ENCODE measurements around the gene DDX31. TPM values are rescaled to one million over a fixed set of nuclear protein-coding genes. Genes with fewer than 3 reads are reported as not detected.

DDX31 gene
- total RNA-seq, 1 experiment from 2014 or later = 26.2 TPM

GRCh38 chr9:132584601-132585560 is 84.9 kb downstream of the DDX31 start (continued):
- TF ChIP-seq PRDM15 (CRISPR knock-in tag; IDR thresholded peaks at IDR 0.05) = no peak
- TF ChIP-seq NR2C2 (CRISPR knock-in tag; IDR thresholded peaks at IDR 0.05) = no peak
- TF ChIP-seq HMGXB4 (CRISPR knock-in tag; IDR thresholded peaks at IDR 0.05) = no peak
- TF ChIP-seq ERG (CRISPR knock-in tag; IDR thresholded peaks at IDR 0.05) = no peak
- no peak for TF ChIP-seq ZBTB21 (CRISPR knock-in tag; IDR thresholded peaks at IDR 0.05; ENCODE audit: borderline replicate concordance)
- no peak for TF ChIP-seq JAZF1 (CRISPR knock-in tag; IDR thresholded peaks at IDR 0.05)
- no peak for TF ChIP-seq KAT7 (CRISPR knock-in tag; IDR thresholded peaks at IDR 0.05; ENCODE audit: borderline replicate concordance)
- no peak for TF ChIP-seq FOXK1 (CRISPR knock-in tag; IDR thresholded peaks at IDR 0.05)
- TF ChIP-seq ZNF263 (CRISPR knock-in tag; IDR thresholded peaks at IDR 0.05; ENCODE audit: low read depth) = no peak
- no peak for TF ChIP-seq CREB1 (CRISPR knock-in tag; IDR thresholded peaks at IDR 0.05)
- TF ChIP-seq USF1 (CRISPR knock-in tag; IDR thresholded peaks at IDR 0.05) = no peak
- no peak for TF ChIP-seq OVOL2 (CRISPR knock-in tag; IDR thresholded peaks at IDR 0.05; ENCODE audit: borderline replicate concordance)

- Mint-ChIP-seq H3K27ac (no peak overlapping the region), H3K4me1 (peaks cover 54% of the 10 kb centered on the region), H3K4me3 (no peak overlapping the region)
- TF ChIP-seq ZNF416 (CRISPR knock-in tag; IDR thresholded peaks at IDR 0.05) (no peak), ZSCAN18 (CRISPR knock-in tag; IDR thresholded peaks at IDR 0.05) (no peak), IRF1 (CRISPR knock-in tag; IDR thresholded peaks at IDR 0.05) (no peak), SOX15 (CRISPR knock-in tag; IDR thresholded peaks at IDR 0.05) (no peak), OVOL2 (CRISPR knock-in tag; IDR thresholded peaks at IDR 0.05; ENCODE audit: borderline replicate concordance) (no peak), ZNF396 (CRISPR knock-in tag; IDR thresholded peaks at IDR 0.05; ENCODE audit: borderline replicate concordance) (no peak), ZMAT4 (CRISPR knock-in tag; IDR thresholded peaks at IDR 0.05) (no peak), ZNF121 (CRISPR knock-in tag; IDR thresholded peaks at IDR 0.05) (no peak), CREB1 (CRISPR knock-in tag; IDR thresholded peaks at IDR 0.05) (no peak), PRRX2 (CRISPR knock-in tag; IDR thresholded peaks at IDR 0.05) (no peak), GRHL2 (CRISPR knock-in tag; IDR thresholded peaks at IDR 0.05; ENCODE audit: insufficient replicate concordance, severe bottlenecking) (no peak), ZNF423 (CRISPR knock-in tag; IDR thresholded peaks at IDR 0.05) (no peak), ZNF263 (CRISPR knock-in tag; IDR thresholded peaks at IDR 0.05; ENCODE audit: low read depth) (no peak), USF2 (CRISPR knock-in tag; IDR thresholded peaks at IDR 0.05) (no peak)
Observed at GRCh38 chr9:132583584-132584304, 86.0 kb downstream of the DDX31 start.

More at GRCh38 chr9:132583584-132584304, 86.0 kb downstream of the DDX31 start:
- H3K27me3 Mint-ChIP-seq (ENCODE audit: low read depth) = peaks cover 99% of the 10 kb centered on the region
- CTCF ChIA-PET = no interaction called here
- no peak for DNase-seq (ENCODE audit: low spot score)
- no peaks in the 10 kb centered on the region for H3K36me3 Mint-ChIP-seq
- ATAC-seq = no peak
- POLR2A ChIA-PET = no interaction called here
- no peaks in the 10 kb centered on the region for H3K9me3 Mint-ChIP-seq

All from WTC11 (cell line).